Astrocyte of the hippocampus (primary cell): ENCODE results near the gene TSGA10.
A peak's percentile ranks its signal among the peaks of the same experiment; 100 is the strongest.
"Not testable (repeated sequence)": the region's sequence is repeated elsewhere in the genome, so short reads cannot be mapped to it uniquely, and the experiment has no call there.

Experiments
- DNase-seq: peaks from one replicate; pipeline ENCODE4 v3.0.0; 2011; ENCODE audit warnings: low read depth, low spot score

The TSGA10 gene

GRCh38 chr2:99079226-99079625 lies 75.5 kb downstream of the TSGA10 start:
- DNase-seq: peak; percentile 8

GRCh38 chr2:99072551-99072950 lies 82.2 kb downstream of the TSGA10 start:
- peak; percentile 6 for DNase-seq

- DNase-seq: no peak
Observed at GRCh38 chr2:99067871-99068625, 86.7 kb downstream of the TSGA10 start.

- peak; percentile 60 for DNase-seq
Observed at GRCh38 chr2:99066075-99066958, 88.4 kb downstream of the TSGA10 start.

GRCh38 chr2:99049187-99049586 lies 105.6 kb downstream of the TSGA10 start:
- DNase-seq: not testable (repeated sequence)

- not testable (repeated sequence) for DNase-seq
Observed at GRCh38 chr2:99040736-99041300, 113.9 kb downstream of the TSGA10 start.

GRCh38 chr2:99035920-99036319 lies 118.8 kb downstream of the TSGA10 start:
- DNase-seq: no peak

- DNase-seq: no peak
Observed at GRCh38 chr2:99032786-99033185, 122.0 kb downstream of the TSGA10 start.

GRCh38 chr2:99032001-99032400 lies 122.7 kb downstream of the TSGA10 start:
- no peak for DNase-seq

GRCh38 chr2:99031481-99031880 lies 123.3 kb downstream of the TSGA10 start:
- DNase-seq: no peak

GRCh38 chr2:99028558-99028957 lies 126.2 kb downstream of the TSGA10 start:
- no peak for DNase-seq

GRCh38 chr2:99027856-99028255 lies 126.9 kb downstream of the TSGA10 start:
- DNase-seq: no peak

- no peak for DNase-seq
Observed at GRCh38 chr2:99000708-99001107, 154.0 kb downstream of the TSGA10 start.

GRCh38 chr2:98988695-98989094 lies 166.0 kb downstream of the TSGA10 start:
- not testable (repeated sequence) for DNase-seq

- DNase-seq: no peak
Observed at GRCh38 chr2:98985905-98986666, 168.7 kb downstream of the TSGA10 start.

- no peak for DNase-seq
Observed at GRCh38 chr2:98975611-98976010, 179.1 kb downstream of the TSGA10 start.

GRCh38 chr2:98972582-98973167 lies 182.1 kb downstream of the TSGA10 start:
- no peak for DNase-seq

- DNase-seq: no peak
Observed at GRCh38 chr2:98959810-98960507, 194.8 kb downstream of the TSGA10 start.

GRCh38 chr2:98952966-98953365 lies 201.8 kb downstream of the TSGA10 start:
- no peak for DNase-seq

- DNase-seq: peak; percentile 14
Observed at GRCh38 chr2:98948956-98949739, 205.6 kb downstream of the TSGA10 start.
